GM19397 (cell line): Measurements from ENCODE around the gene TDRD9.

ENCODE experiments used
- ATAC-seq: cut with Tn5 transposase; IDR thresholded peaks from one replicate; pipeline ENCODE4 v1.9.1; 2021; ENCODE audit warnings: mild to moderate bottlenecking, moderate library complexity; ENCODE audit not compliant: unreplicated experiment

TDRD9 gene

GRCh38 chr14:104025534-104025933 lies 97.3 kb downstream of the TDRD9 start:
- no peak for ATAC-seq

- ATAC-seq, result no peak
Observed at GRCh38 chr14:104026024-104026423, 97.8 kb downstream of the TDRD9 start.

GRCh38 chr14:104030958-104031357 lies 102.7 kb downstream of the TDRD9 start:
- no peak for ATAC-seq

GRCh38 chr14:104031384-104031783 lies 103.1 kb downstream of the TDRD9 start:
- no peak for ATAC-seq

- no peak for ATAC-seq
Observed at GRCh38 chr14:104034976-104035699, 106.9 kb downstream of the TDRD9 start.

- no peak for ATAC-seq
Observed at GRCh38 chr14:104036212-104036611, 108.0 kb downstream of the TDRD9 start.

- no peak for ATAC-seq
Observed at GRCh38 chr14:104037074-104037473, 108.8 kb downstream of the TDRD9 start.

- no peak for ATAC-seq
Observed at GRCh38 chr14:104037903-104038302, 109.6 kb downstream of the TDRD9 start.

GRCh38 chr14:104039214-104039613 lies 111.0 kb downstream of the TDRD9 start:
- no peak for ATAC-seq

- no peak for ATAC-seq
Observed at GRCh38 chr14:104040539-104040938, 112.3 kb downstream of the TDRD9 start.

GRCh38 chr14:104041430-104042104 lies 113.3 kb downstream of the TDRD9 start:
- no peak for ATAC-seq

- ATAC-seq, result no peak
Observed at GRCh38 chr14:104044016-104044415, 115.8 kb downstream of the TDRD9 start.

GRCh38 chr14:104047761-104048160 lies 119.5 kb downstream of the TDRD9 start:
- ATAC-seq, result no peak

- ATAC-seq, result no peak
Observed at GRCh38 chr14:104048758-104049507, 120.7 kb downstream of the TDRD9 start.

- no peak for ATAC-seq
Observed at GRCh38 chr14:104049576-104050240, 121.5 kb downstream of the TDRD9 start.

- no peak for ATAC-seq
Observed at GRCh38 chr14:104051092-104051813, 123.0 kb downstream of the TDRD9 start.

GRCh38 chr14:104054222-104054905 lies 126.1 kb downstream of the TDRD9 start:
- no peak for ATAC-seq

- ATAC-seq, result no peak
Observed at GRCh38 chr14:104062281-104062680, 134.0 kb downstream of the TDRD9 start.

GRCh38 chr14:104064003-104064402 lies 135.7 kb downstream of the TDRD9 start:
- ATAC-seq, result no peak

GRCh38 chr14:104066279-104066678 lies 138.0 kb downstream of the TDRD9 start:
- no peak for ATAC-seq
